Astrocyte (in vitro differentiated cells and primary cell): Measurements from ENCODE around the gene CTR9.

Experiments used
- CTCF ChIP-seq: IDR thresholded peaks from 2 replicates; pipeline ENCODE4 v1.5.1; 2011; ENCODE audit warnings: low read depth, mild to moderate bottlenecking, inconsistent platforms, low read length, moderate library complexity; ENCODE audit not compliant: insufficient read depth
- EZH2 ChIP-seq: IDR thresholded peaks from 2 replicates; pipeline ENCODE4 v1.6.1; 2012; ENCODE audit warnings: mild to moderate bottlenecking, low read length, inconsistent platforms; ENCODE audit not compliant: insufficient read depth

- TF ChIP-seq CTCF, result no peak
- TF ChIP-seq EZH2, result no peak
Observed at GRCh38 chr11:10785146-10785474, 34.1 kb downstream of the CTR9 start.
